MM.1S (cell line): ENCODE data around the gene IL5.

ENCODE experiments used
- DNase-seq: peaks from one replicate; pipeline ENCODE4 v3.0.0-alpha.2; 2015
- H2AFZ ChIP-seq: fragments of 300-600 bp; sonication (generic); 2 replicates; pipeline ENCODE4 v1.6.0; 2016; ENCODE audit warnings: antibody characterized with exemption, low read length
- H3F3A ChIP-seq: fragments of 300-600 bp; sonication (generic); 2 replicates; pipeline ENCODE4 v1.6.1; 2016; ENCODE audit warnings: mild to moderate bottlenecking, antibody characterized with exemption, low read length, moderate library complexity, mixed read lengths; ENCODE audit not compliant: insufficient read depth
- H3K27ac ChIP-seq: fragments of 300-600 bp; sonication (generic); 2 replicates; pipeline ENCODE4 v1.5.1; 2016; ENCODE audit warnings: mild to moderate bottlenecking, low read length
- H3K27me3 ChIP-seq: fragments of 300-600 bp; sonication (generic); replicated peaks from 2 replicates; pipeline ENCODE4 v1.6.0; 2016; ENCODE audit warnings: low read length; ENCODE audit not compliant: insufficient read depth
- H3K36me3 ChIP-seq: fragments of 300-600 bp; sonication (generic); replicated peaks from 2 replicates; pipeline ENCODE4 v1.6.1; 2016; ENCODE audit warnings: mild to moderate bottlenecking, low read length, mixed read lengths; ENCODE audit not compliant: insufficient read depth
- H3K4me1 ChIP-seq: fragments of 300-600 bp; sonication (generic); 2 replicates; pipeline ENCODE4 v1.6.1; 2016; ENCODE audit warnings: low read length, mixed read lengths
- H3K4me2 ChIP-seq: fragments of 300-600 bp; sonication (generic); 2 replicates; pipeline ENCODE4 v1.6.0; 2016; ENCODE audit warnings: low read depth, low read length
- H3K4me3 ChIP-seq: fragments of 300-600 bp; sonication (generic); 2 replicates; pipeline ENCODE4 v1.5.1; 2016; ENCODE audit warnings: low read length, mixed read lengths
- H3K79me2 ChIP-seq: fragments of 300-600 bp; sonication (generic); 2 replicates; pipeline ENCODE4 v1.6.1; 2016; ENCODE audit warnings: mixed run types, low read length, mixed read lengths
- H3K9ac ChIP-seq: fragments of 300-600 bp; sonication (generic); 2 replicates; pipeline ENCODE4 v1.6.1; 2016; ENCODE audit warnings: low read length, mixed read lengths
- H3K9me2 ChIP-seq: fragments of 300-600 bp; sonication (generic); replicated peaks from 2 replicates; pipeline ENCODE4 v1.6.1; 2016; ENCODE audit warnings: mild to moderate bottlenecking, low read length, mixed read lengths; ENCODE audit not compliant: insufficient read depth
- H3K9me3 ChIP-seq: fragments of 300-600 bp; sonication (generic); replicated peaks from 2 replicates; pipeline ENCODE4 v1.6.1; 2016; ENCODE audit warnings: mild to moderate bottlenecking, low read length, mixed read lengths; ENCODE audit not compliant: insufficient read depth
- H4K20me1 ChIP-seq: fragments of 300-600 bp; sonication (generic); 2 replicates; pipeline ENCODE4 v1.6.1; 2016; ENCODE audit warnings: mild to moderate bottlenecking, low read length, moderate library complexity, mixed read lengths; ENCODE audit not compliant: insufficient read depth
- EZH2 ChIP-seq: fragments of 300-600 bp; sonication (generic); optimal IDR thresholded peaks from 2 replicates; pipeline ENCODE3; 2017; ENCODE audit warnings: low read depth, mild to moderate bottlenecking, antibody characterized with exemption, low read length, mixed read lengths
- EZH2phosphoT487 ChIP-seq: fragments of 300-600 bp; sonication (generic); IDR thresholded peaks from 2 replicates; pipeline ENCODE4 v1.6.1; 2018; ENCODE audit warnings: antibody characterized with exemption, low read length
- TF ChIP-seq, protein P1 (sequence below): fragments of 300-600 bp; sonication (generic); IDR thresholded peaks from 2 replicates; pipeline ENCODE4 v1.5.1; 2016; ENCODE audit warnings: antibody characterized with exemption, low read length, mixed read lengths

The IL5 gene

DNA sequence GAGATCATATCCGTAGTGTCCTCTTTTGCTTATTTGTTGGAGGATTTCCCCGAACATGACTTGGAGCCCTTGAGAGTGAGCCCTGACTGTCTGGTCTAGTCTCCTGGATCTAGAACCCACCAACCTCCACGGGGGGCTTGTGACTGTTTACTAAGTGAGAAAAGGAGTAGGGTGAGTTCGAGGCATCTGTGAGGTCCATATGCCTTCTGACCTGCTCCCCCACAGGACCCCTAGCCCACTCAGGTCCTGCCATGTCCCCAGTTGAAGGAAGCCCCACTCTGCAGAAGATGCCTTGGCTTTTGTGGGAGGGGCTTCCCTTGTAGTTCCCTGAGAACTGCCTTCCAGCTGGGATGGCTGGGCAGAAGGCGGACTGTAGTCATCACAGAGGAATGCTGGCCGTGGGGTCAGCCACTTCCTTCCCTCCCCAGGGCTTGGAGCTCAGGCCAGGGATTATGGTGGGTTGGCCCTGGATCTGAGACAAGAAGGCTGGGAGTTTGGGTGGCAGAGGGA is 45.8 kb downstream of the IL5 start:
- peak overlapping the region; percentile 89 for H3K4me3 ChIP-seq

DNA sequence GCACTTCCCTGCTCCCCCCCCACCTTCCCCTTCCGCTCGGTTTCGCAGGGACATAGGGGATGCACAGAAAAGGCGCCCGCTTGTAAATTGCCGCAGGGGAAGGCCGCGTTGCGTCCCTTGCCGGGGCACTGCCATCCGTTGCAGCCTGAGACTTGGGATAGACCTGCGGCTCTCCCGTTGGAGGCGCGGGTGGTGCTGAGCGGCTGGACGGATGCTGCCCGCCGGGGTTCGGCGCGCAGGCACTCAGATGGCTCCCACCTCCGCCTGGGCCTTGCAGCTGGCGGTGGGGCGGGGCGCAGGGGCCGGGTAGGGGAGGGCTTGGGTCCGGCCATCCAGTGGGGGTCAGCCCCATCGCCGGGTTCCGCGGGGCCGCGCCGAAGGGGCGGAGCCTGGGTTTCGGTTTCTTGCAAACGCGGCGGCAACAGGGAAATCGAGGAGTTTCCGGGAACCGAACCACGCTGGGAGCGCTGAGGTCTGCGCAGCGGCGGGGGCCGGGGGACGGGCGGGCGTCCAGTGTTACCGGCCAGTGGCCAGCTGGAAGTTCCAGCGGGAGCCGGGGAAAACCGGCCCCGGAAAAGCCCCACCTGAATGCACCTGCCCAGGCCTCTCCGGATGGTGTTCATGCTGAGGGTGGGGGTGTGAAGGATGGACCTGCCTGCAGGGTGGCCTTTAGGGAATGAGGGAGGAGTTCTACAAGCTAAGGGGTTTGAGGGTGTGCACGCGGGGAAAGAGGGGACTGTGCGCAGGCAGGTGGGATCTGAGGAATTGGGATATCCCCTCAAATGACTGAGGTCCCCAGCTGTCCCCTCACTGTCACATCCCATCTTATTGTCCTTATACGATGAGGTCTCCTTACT is 46.5 kb downstream of the IL5 start:
- peaks cover 30% of the 10 kb centered on the region for H3K79me2 ChIP-seq
- peaks cover 65% of the 10 kb centered on the region for H3K4me1 ChIP-seq
- peak overlapping the region; percentile 97 for H3K4me2 ChIP-seq
- H3K36me3 ChIP-seq = no peaks in the 10 kb centered on the region
- peaks cover 54% of the 10 kb centered on the region for H3F3A ChIP-seq
- H3K9ac ChIP-seq = peak overlapping the region; percentile 90
- H3K27me3 ChIP-seq = no peaks in the 10 kb centered on the region
- H4K20me1 ChIP-seq = no peaks in the 10 kb centered on the region
- TF ChIP-seq EZH2phosphoT487 = no peak
- no peak for TF ChIP-seq EZH2
- TF ChIP-seq, protein P1, sequence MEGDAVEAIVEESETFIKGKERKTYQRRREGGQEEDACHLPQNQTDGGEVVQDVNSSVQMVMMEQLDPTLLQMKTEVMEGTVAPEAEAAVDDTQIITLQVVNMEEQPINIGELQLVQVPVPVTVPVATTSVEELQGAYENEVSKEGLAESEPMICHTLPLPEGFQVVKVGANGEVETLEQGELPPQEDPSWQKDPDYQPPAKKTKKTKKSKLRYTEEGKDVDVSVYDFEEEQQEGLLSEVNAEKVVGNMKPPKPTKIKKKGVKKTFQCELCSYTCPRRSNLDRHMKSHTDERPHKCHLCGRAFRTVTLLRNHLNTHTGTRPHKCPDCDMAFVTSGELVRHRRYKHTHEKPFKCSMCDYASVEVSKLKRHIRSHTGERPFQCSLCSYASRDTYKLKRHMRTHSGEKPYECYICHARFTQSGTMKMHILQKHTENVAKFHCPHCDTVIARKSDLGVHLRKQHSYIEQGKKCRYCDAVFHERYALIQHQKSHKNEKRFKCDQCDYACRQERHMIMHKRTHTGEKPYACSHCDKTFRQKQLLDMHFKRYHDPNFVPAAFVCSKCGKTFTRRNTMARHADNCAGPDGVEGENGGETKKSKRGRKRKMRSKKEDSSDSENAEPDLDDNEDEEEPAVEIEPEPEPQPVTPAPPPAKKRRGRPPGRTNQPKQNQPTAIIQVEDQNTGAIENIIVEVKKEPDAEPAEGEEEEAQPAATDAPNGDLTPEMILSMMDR = no peak
- H3K9me2 ChIP-seq = no peaks in the 10 kb centered on the region
- peak overlapping the region; percentile 99 for H3K27ac ChIP-seq
- peak; percentile 90 for DNase-seq
- H2AFZ ChIP-seq = peak overlapping the region; percentile 35
- H3K9me3 ChIP-seq = no peaks in the 10 kb centered on the region
- peak overlapping the region; percentile 89 for H3K4me3 ChIP-seq

More for the DNA sequence above, 45.8 kb downstream of the IL5 start:
- Histone ChIP-seq H3F3A (peaks cover 54% of the 10 kb centered on the region), H2AFZ (no peak overlapping the region), H3K4me1 (peaks cover 65% of the 10 kb centered on the region), H3K4me2 (peak overlapping the region; percentile 97), H3K9me3 (no peaks in the 10 kb centered on the region), H3K9ac (peak overlapping the region; percentile 90), H3K9me2 (no peaks in the 10 kb centered on the region), H3K36me3 (no peaks in the 10 kb centered on the region), H4K20me1 (no peaks in the 10 kb centered on the region), H3K27me3 (no peaks in the 10 kb centered on the region), H3K79me2 (peaks cover 28% of the 10 kb centered on the region), H3K27ac (peak overlapping the region; percentile 99)
- DNase-seq = no peak
- TF ChIP-seq, protein P1 = no peak
- TF ChIP-seq EZH2 (no peak), EZH2phosphoT487 (no peak)

DNA sequence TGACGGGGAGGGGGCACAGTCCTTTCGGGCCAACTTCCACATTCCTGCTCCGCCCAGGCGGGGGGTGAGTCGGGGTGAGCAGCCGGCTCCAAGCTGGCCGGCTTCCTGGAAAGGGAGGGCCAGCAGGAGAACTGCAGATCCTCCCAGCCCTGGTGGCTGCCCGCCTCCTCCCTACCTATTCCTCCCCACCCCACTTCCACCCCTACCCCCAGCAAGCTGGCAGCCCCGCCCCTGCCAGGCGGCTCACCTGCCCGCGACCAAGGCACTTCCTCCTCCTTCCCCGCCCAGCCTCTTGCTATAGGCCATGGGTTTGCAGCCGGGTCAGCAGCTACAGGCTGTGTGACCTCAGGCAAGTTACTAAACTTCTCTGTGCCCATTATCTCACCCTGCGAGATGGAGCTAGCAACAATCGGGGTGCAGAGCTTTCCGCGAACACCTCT is 47.1 kb downstream of the IL5 start:
- TF ChIP-seq EZH2 (no peak), EZH2phosphoT487 (no peak)
- TF ChIP-seq, protein P1 = no peak
- no peaks in the 10 kb centered on the region for H3K27me3 ChIP-seq
- no peaks in the 10 kb centered on the region for H4K20me1 ChIP-seq
- peaks cover 37% of the 10 kb centered on the region for H3K79me2 ChIP-seq
- DNase-seq = peak; percentile 96
- H3K9ac ChIP-seq = peak overlapping the region; percentile 90
- peak overlapping the region; percentile 89 for H3K4me3 ChIP-seq
- H3K36me3 ChIP-seq = no peaks in the 10 kb centered on the region
- no peaks in the 10 kb centered on the region for H3K9me2 ChIP-seq
- peaks cover 54% of the 10 kb centered on the region for H3F3A ChIP-seq
- H3K4me2 ChIP-seq = peak overlapping the region; percentile 97
- H2AFZ ChIP-seq = peak overlapping the region; percentile 35
- H3K27ac ChIP-seq = peak overlapping the region; percentile 99
- no peaks in the 10 kb centered on the region for H3K9me3 ChIP-seq
- H3K4me1 ChIP-seq = peaks cover 65% of the 10 kb centered on the region
